Measurements from ENCODE around the gene EIF3K. TPM values are rescaled to one million over a fixed set of nuclear protein-coding genes. Genes with fewer than 3 reads are reported as not detected.

Gene EIF3K
- total and polyA plus RNA-seq, 2 of the 13 experiments (the other 11 are each of a cell fraction or from before 2014, with no cell fraction given), result 179 to 258 TPM

GRCh38 chr19:38624822-38625221 lies 5.8 kb downstream of the EIF3K start:
- in situ Hi-C loops (cut with HindIII; ENCODE audit: extremely low pct_ligation_motif_present, low pct_unique_long_range_greater_than_20kb), result no loop called here
- WGBS (ENCODE audit: low lambda C conversion rate), result 97% methylated on average over 3 of the region's 3 CpGs

More at GRCh38 chr19:38624822-38625221, 5.8 kb downstream of the EIF3K start:
- H3K27ac ChIP-seq (ENCODE audit: extremely low read length, insufficient read depth, low read length), result no peak overlapping the region
- no TSS peak for BruUV-seq (replicated peaks)
- peaks cover 6% of the 10 kb centered on the region for H3K79me2 ChIP-seq (ENCODE audit: insufficient read depth, low read length)
- CTCF ChIA-PET (ENCODE audit: low intra/inter-chr PET ratio, low total read pairs), result no interaction called here
- peaks cover 19 to 46% of the 10 kb centered on the region in 2 experiments; a peak in 4 of 5 replicates for H3K36me3 ChIP-seq (replicated peaks in 1 of 2; ENCODE audit: control insufficient read depth in 1 of 2, insufficient read depth in 2 of 2, low read length in 2 of 2)
- no peak overlapping the region for H3K4me2 ChIP-seq (ENCODE audit: low read depth, low read length)
- DNase-seq (ENCODE audit: low spot score), result no peak
- H3K27me3 ChIP-seq (ENCODE audit: control insufficient read depth in 1 of 2, insufficient read depth in 2 of 2, low read length in 2 of 2), result no peaks in the 10 kb centered on the region; a peak in 1 of 5 replicates
- no peak overlapping the region for H2AFZ ChIP-seq (ENCODE audit: low read length)
- no peak overlapping the region for H3K4me3 ChIP-seq (replicated peaks in 1 of 3; ENCODE audit: insufficient read depth in 1 of 3, low read depth in 2 of 3, low read length in 3 of 3)
- H3K9ac ChIP-seq (ENCODE audit: insufficient read depth, low read depth, low read length), result no peak overlapping the region
- POLR2A ChIA-PET, result interaction anchor here (1.2 kb wide), 1 partner anchor 305 kb away, joined by 3 read pairs; no protein-coding TSS in a partner anchor
- no peak for TF ChIP-seq KAT7 (CRISPR knock-in tag; IDR thresholded peaks at IDR 0.05; ENCODE audit: borderline replicate concordance)
- no peak for TF ChIP-seq ATF5 (CRISPR knock-in tag; IDR thresholded peaks at IDR 0.05; ENCODE audit: low read depth)
- TF ChIP-seq NKX3-1 (CRISPR knock-in tag; IDR thresholded peaks at IDR 0.05), result no peak
- no peak for TF ChIP-seq ZNF430 (CRISPR knock-in tag; IDR thresholded peaks at IDR 0.05)
- no peak for TF ChIP-seq HNRNPL (IDR thresholded peaks at IDR 0.05; ENCODE audit: low read depth, low read length)
- no peak for TF ChIP-seq BCL6 (CRISPR knock-in tag; IDR thresholded peaks at IDR 0.05)
- TF ChIP-seq ZNF792 (CRISPR knock-in tag; IDR thresholded peaks at IDR 0.05), result no peak
- no peak for TF ChIP-seq ZIK1 (CRISPR knock-in tag; IDR thresholded peaks at IDR 0.05; ENCODE audit: borderline replicate concordance, low read depth)
- TF ChIP-seq NFYB (CRISPR knock-in tag; IDR thresholded peaks at IDR 0.05), result no peak
- TF ChIP-seq AKNA (CRISPR knock-in tag; IDR thresholded peaks at IDR 0.05; ENCODE audit: borderline replicate concordance), result no peak
- TF ChIP-seq ZFP90 (CRISPR knock-in tag; IDR thresholded peaks at IDR 0.05; ENCODE audit: borderline replicate concordance), result no peak
- no peak for TF ChIP-seq HDAC6 (IDR thresholded peaks at IDR 0.05; ENCODE audit: low read depth, low read length)
- no peak for TF ChIP-seq NCOA2 (CRISPR knock-in tag; IDR thresholded peaks at IDR 0.05)
- TF ChIP-seq RAD51 (IDR thresholded peaks at IDR 0.05; ENCODE audit: borderline replicate concordance), result no peak
- no peak for TF ChIP-seq SMAD9 (CRISPR knock-in tag; IDR thresholded peaks at IDR 0.05)
- no peak for TF ChIP-seq POLR2AphosphoS2 (IDR thresholded peaks at IDR 0.05; ENCODE audit: low read depth, low read length)
- no peak for TF ChIP-seq TEAD3 (CRISPR knock-in tag; optimal IDR thresholded peaks at IDR 0.05; ENCODE audit: borderline replicate concordance)
- TF ChIP-seq CCDC6 (CRISPR knock-in tag; IDR thresholded peaks at IDR 0.05), result no peak
- no peaks in the 10 kb centered on the region for H3K9me3 ChIP-seq (ENCODE audit: low read length)
- intact Hi-C loops (cut with micrococcal nuclease; ENCODE audit: unreplicated experiment), result no loop called here
- peaks cover 8% of the 10 kb centered on the region for H3K4me1 ChIP-seq (ENCODE audit: insufficient read depth, low read length)
- no peaks in the 10 kb centered on the region for H4K20me1 ChIP-seq (ENCODE audit: insufficient read depth, low read length)
- FAIRE-seq, result no peak
- ATAC-seq, result no peak

Data from HepG2 (cell line).